NCI-H1694 treated with DMSO at 0.1 percent for 48 hours (cell line): Measurements from ENCODE around the gene APOBEC3B.
"Not testable (repeated sequence)": the region's sequence is repeated elsewhere in the genome, so short reads cannot be mapped to it uniquely, and the experiment has no call there.

ENCODE experiments used
- DNase-seq: peaks from one replicate; lab custom pipeline; 2025; lab: John Stamatoyannopoulos, UW

APOBEC3B gene

GRCh38 chr22:38951734-38952133, 30.4 kb upstream of the APOBEC3B start:
- DNase-seq, result no peak

GRCh38 chr22:38952281-38952993, 29.7 kb upstream of the APOBEC3B start:
- no peak for DNase-seq

DNA sequence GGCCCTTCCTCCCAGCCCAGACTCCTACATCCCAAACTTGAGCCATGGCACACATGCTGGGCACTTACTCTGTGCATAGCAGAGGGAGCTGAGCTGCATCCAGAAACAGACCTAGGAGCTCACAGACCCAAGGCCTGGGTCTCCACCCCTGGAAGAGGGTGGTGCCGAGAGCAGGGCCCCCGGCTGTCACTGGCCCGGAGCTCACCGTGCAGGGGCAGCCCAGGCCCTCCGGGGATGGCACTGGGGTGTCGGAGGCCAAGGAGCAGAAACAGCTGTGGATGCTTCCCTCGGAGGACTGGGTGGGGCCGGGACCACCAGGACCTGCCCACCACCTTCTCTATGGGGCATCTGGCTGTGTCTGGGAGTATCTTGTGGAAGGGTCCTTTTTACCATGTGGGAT, 29.1 kb upstream of the APOBEC3B start:
- DNase-seq, result no peak

DNA sequence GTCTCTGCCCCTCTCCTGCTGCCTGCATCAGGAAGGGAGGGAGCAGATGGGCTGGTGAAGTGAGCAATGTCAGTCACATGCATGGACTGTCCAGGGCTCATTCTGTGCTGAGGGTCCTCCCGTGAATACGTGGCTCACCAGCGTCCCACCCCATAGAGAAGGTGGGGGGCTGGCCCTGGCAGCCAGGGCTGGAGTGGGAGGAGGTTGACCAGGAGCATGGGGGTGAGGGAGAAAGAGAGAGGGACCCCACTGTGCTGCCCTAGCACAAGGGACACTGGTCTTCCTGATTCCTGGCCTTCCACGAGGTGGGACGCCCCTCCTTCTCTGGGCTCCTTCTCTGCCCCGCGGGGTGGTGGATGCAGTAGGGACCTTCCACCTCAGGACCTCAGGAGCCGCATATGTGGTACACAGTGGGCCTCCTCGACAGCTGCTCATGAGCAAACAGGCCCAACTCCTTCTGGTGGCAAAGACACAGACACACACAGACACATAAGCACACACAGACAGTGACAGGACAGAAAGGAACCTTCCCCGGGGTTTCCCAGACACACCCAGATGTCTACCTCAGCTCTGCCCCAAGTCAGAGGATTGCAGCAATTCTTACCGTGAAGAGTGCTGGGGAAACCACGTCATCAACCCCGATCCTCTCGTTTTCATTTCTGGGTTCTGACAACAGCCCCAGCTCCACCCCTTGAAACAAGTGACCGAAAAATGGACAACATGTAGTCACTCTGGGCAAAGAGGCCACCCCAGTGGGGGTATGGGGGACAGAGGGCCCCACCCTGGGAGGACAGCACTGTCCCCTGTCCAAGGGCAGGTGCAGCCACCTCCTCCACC, 28.4 kb upstream of the APOBEC3B start:
- no peak for DNase-seq

- no peak for DNase-seq
Observed at GRCh38 chr22:38954414-38955043, 27.6 kb upstream of the APOBEC3B start.

- DNase-seq, result no peak
Observed at GRCh38 chr22:38955250-38955905, 26.8 kb upstream of the APOBEC3B start.

DNA sequence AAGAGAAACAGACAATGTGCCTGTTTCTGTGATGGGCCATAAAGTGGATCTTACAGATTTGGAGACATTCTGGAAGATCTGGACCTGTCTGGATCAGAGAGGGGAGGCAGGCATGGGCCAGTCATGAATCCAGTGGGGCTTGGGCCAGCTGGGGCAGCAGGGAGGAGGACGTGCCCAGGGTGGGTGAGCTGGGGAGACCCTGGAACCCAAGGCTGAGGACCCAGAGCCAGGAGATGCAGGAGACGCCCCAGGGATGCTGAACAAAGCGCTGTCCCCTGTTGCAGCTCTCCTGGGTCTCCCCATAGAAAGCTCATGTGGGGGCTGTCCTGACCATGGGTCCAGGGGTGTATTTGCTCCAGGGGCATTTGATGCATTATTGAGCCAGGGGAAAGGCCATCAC, 26.2 kb upstream of the APOBEC3B start:
- no peak for DNase-seq

DNA sequence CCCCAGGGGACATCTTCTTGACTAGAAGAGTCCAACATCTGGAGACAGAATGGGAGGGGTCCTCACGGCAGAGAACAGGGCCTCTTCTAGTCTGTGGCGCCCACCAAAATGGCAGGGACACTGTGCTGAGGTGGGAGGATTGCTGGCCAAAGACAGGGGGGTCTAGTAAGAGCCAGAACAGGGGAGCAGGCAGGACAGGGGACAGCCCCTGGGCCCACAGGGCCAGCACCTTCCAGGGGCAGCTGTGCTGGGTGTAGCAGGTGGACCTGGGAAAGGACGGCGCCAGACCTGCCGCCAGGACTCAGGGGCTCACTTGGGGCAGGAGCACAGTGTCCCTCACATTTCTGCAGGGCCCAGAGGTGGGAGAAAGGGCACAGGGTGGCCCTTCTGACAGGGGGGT, 25.6 kb upstream of the APOBEC3B start:
- DNase-seq, result no peak

DNA sequence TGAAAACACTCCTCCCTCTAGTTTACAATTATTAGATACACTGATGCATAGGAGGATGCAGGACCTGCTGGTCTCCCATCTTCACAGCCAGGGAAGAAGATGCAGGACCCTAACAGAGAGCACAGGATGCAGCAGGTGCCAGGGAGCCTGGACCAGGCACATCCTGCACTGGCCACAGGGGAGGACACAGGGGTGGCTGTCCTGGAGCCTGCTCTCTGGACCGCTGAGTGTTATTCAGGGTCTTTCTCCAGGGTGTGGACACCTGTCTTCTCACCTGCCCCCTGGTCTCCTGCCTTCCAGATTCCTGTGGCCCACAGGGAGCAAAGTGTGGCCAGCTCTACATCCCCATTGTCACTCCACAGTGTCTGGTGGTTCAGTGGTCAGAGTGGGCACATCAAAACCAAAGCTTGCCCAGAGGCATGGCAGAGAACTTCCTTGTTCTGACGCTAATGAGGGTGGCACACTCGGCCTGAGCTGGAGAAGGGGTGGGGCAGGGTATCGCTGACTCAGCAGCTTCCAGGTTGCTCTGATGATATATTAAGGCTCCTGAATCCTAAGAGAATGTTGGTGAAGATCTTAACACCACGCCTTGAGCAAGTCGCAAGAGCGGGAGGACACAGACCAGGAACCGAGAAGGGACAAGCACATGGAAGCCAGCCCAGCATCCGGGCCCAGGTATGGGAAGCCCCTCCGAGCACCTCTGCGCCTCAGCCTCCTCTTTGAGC, 24.9 kb upstream of the APOBEC3B start, which contains the start of gene APOBEC3A:
Gene APOBEC3A (plus strand): TSS at position 564 of the 725 bp plus-strand sequence. CDS start 83 bp downstream, at position 647.
- no peak for DNase-seq

- DNase-seq, result no peak
Observed at GRCh38 chr22:38957808-38958650, 24.1 kb upstream of the APOBEC3B start.

DNA sequence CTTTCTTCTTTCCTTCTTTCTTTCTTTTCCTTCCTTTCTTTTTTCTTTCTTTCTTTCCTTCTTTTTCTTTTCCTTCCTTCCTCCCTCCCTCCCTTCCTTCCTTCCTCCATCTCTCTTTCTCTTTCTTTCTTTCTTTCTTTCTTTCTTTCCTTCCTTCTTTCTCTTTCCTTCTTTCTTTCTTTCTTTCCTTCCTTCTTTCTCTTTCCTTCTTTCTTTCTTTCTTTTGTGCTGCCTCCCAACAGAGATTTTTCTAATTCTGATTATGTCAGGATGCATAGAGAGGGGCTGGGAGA, 23.6 kb upstream of the APOBEC3B start:
- DNase-seq, result not testable (repeated sequence)

GRCh38 chr22:38959590-38959989, 22.6 kb upstream of the APOBEC3B start:
- DNase-seq, result no peak

DNA sequence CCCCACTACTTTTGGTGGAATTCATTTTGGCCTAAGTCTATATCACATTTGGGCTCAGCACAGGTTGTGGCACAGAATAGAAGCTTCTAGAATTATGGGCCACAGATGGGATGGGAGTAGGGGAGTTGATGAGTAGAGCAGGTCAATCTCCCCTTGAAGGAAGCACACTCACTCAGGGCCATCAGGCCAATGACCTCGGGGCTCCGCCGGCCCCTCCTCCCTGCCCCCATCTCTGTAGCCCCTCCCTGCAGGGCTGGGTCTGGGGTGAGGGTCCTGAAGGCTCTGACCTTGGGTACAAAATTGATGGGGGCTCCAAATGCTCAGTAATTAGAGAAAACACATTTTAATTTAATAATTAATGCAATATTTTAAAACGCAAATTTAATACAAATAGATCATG, 21.5 kb upstream of the APOBEC3B start:
- not testable (repeated sequence) for DNase-seq

DNA sequence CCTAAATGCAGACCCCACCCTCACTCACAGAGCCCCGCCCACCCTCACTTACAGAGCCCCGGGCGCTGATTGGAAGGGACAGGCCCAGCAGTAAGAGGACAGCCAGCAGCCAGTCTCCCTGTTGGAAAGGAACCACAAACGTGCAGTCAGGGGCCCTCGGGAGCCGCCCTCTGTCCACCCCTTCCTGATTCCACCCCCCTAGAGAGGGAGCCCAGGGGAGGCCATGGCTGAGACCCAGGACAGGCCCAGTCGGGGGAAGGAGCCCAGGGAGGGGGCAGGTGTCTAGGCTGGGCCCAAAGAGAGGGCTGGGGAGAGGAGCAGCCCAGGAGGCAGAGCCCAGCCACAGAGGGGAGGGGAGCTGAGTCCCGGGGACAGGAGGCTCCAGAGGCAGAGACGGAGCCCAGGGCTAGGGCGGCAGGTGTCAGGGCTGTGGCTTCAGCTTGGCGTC, 18.8 kb upstream of the APOBEC3B start:
- DNase-seq, result not testable (repeated sequence)

DNA sequence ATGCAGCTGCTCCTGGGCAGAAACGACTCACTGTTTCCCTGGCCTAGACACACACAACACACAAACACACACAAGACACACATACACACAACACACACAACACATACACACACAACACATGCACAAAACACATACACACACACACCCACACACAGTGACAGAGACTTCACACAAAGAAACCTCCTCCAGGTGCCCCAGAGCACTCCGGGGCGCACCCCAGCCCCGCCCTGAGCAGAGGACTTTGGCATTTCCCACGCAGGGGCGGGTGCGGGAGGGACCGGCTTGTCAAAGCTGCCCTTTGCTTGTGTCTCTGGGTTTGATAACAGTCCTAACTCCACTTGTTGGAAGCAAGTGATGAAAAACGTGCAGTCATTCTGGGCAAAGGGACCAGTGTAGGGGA, 18.3 kb upstream of the APOBEC3B start:
- no peak for DNase-seq

DNA sequence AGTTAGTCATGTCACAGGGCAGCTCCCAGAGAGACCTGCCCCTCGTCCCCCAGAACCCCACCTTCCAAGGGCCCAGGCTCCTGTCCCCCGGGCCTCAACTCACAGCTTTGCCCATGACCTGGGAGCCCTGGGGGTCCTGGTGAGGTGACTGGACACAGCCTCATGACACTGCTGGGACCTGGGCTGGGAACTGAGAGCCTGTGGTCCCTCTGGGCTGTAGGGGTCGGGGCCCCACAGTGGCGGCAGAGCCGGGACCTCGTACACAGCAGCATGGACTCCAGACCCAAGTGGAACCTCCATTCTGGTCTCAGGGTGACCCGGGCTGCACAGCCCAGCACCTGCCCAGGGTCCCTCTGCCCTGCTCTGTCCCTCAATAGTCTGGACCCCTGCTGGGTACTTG, 17.8 kb upstream of the APOBEC3B start:
- DNase-seq, result no peak

DNA sequence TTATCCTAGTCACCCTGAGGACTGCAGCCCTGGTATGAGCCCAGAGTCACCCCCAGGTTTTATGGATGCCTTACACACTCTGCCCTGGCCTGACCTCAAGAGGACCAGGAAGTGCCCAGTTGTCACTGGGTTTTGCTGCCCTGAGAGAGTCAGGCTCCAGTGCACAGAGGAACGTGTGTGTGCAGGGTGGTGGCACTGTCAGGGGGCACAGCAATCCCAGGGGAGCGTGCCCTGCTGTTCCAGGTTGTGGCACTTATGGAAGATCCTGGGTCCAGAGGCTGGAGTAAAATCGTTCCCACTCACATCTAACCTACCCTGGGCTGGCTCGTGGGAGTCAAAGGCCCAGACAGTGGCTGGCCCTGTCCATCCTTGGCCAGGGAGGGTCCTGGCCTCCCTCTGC, 17.2 kb upstream of the APOBEC3B start:
- no peak for DNase-seq

GRCh38 chr22:38965614-38966379, 16.4 kb upstream of the APOBEC3B start:
- DNase-seq, result no peak

DNA sequence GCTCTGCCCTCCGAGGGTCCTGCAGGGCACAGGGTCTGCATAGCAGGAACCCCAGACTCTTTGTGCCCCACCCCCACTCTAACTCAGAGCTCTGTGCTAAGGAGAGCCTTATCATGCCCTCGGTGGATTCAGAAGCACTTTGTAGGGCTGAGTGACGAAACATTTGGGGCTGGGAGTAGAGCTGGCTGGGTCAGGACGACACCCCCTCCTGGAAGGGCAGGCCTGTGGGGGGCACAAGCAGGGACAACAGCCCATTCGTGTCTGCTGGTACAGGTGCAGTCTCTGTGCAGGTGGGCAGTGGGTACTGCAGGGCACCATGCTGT, 15.8 kb upstream of the APOBEC3B start:
- DNase-seq, result no peak

DNA sequence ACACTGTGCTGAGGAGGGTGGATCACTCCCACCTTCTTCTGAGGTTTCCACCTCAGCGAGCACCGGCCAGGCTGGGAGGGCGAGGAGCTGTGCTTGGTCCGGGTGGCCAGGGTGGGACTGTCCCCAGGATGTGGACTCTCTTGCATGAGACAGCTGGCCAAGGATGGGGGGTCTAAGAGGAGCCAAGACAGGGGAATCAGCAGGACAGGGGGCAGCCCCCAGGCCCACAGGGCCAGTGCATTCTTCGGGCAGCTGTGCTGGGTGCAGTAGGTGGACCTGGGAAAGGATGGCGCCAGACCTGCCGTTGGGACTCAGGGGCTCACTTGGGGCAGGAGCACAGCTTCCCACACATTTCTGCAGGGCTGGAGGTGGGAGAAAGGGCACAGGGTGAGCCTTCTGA, 15.2 kb upstream of the APOBEC3B start:
- no peak for DNase-seq
